RCC 7860 (cell line): Measurements from ENCODE around the gene CCK.
"Not testable (repeated sequence)": the region's sequence is repeated elsewhere in the genome, so short reads cannot be mapped to it uniquely, and the experiment has no call there.

Source experiments
- DNase-seq: peaks from one replicate; pipeline ENCODE4 v3.0.0-alpha.2; 2015; ENCODE audit warnings: low spot score
- FAIRE-seq: peaks from 2 replicates; lab custom pipeline; 2012; peaks lifted over from hg19 to GRCh38; lab: Jason Lieb, UNC

CCK gene, protein sequence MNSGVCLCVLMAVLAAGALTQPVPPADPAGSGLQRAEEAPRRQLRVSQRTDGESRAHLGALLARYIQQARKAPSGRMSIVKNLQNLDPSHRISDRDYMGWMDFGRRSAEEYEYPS

DNA sequence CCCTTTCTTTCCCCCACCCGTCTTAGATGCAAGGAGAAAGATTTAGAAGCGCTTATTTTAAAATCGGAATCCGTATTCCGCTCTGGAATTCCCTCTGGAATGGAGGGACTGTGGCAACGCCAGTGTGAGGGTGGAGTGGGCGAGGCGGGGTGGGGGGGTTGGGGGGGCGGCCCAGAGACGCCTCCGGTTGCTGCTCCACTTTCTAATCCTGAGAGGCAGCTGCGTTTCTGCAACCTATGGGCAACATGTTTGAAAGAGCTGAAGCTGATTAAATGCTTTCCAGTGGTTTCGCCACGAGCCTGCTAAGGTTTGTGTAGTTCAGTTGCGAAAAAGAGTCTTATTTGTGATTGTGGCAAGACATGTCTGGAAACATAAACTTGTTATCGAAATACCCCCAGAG, at the start of gene CCK:
TSS of gene CCK (minus strand) at position 101 of the 400 bp plus-strand sequence. CDS start 2,555 bp downstream, outside the sequence.
- no peak for FAIRE-seq
- DNase-seq, result no peak

DNA sequence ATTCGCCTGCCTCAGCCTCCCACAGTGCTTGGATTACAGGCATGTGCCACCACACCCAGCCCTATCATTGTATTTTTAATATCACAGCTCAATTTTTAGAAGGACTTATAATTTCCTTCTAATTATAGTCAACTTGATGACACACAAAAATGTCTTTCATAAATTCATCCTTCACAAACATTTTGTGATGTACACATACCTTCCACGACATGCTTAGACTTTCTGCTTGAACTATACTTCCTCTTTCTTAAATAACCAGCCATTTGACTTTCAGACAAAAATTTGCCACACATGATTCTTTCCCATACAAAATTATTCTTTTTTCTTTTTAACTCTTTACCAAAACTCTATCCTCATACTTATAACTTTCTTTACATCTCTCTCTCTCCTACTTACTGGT, 48.4 kb upstream of the CCK start:
- DNase-seq (no peak), FAIRE-seq (no peak)

DNA sequence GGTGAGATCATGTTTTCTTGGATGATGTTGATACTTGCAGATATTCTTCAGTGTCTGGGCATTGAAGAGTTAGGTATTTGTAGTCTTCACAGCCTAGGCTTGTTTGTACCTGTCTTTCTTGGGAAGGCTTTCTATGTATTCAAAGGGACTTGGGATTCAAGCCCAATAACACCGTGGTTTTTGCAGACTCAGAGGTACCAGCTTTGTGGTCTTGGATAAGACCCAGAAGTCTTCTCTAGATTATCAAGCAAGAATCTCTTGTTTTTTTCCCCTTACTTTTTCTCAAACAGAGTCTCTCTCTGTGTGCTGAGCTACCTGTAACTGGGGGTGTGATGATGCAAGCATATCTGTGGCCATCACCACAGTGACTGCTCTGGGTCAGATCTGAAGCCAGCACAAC, 42.7 kb upstream of the CCK start:
- FAIRE-seq, result no peak
- DNase-seq, result no peak

DNA sequence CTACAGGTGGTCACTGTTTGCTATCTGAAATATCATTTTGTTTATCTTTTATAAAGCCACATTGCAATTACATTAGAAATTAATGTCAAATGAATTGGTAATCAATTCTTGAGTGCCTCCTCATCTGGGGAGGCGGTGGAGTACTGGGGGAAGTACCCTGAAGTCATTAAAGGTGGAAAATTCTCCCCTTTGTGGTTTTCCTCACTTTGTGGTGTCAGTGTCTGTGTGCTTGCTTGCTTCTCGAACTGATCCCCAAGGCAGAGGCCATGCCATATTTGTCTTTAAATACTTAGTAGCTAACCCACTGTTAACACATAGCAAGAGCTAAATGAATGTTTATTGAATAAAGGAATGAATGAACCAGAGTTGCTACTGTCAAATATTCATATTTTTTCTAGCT, 40.5 kb upstream of the CCK start:
- FAIRE-seq (no peak), DNase-seq (no peak)

DNA sequence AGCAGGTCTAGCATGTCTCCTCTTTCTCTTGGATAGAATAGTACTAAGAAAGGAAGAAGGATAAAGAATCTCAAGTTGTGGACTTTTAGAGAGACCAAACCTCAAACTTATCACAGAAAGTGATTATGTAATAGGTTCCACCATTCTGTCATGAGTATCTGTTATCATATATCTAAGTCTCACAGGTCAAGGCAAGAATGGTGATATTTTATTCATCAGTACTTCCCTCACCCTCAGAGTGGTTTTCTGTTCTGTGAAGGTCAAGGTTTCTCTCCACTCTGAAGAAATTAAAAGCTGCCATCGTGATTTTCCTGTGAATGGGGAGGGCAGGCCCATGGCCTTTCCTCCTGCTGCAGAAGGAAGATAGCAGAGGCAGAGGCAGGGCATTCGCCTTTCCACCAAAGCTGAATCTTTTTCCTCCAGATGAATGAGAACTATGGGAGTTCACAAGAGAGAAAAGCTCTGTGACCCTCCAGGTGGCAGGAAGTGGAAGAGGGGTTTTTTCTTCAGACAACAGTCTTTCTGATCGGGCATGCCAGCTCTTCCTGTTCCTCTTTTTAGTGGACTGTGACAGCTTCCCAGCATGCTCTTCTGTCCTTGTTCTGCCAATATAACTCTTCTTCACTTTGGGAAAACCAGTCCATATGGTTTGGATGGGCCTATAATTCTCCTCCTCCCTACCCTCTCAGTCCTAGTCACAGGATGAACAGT, 37.1 kb upstream of the CCK start:
- FAIRE-seq (no peak), DNase-seq (no peak)

DNA sequence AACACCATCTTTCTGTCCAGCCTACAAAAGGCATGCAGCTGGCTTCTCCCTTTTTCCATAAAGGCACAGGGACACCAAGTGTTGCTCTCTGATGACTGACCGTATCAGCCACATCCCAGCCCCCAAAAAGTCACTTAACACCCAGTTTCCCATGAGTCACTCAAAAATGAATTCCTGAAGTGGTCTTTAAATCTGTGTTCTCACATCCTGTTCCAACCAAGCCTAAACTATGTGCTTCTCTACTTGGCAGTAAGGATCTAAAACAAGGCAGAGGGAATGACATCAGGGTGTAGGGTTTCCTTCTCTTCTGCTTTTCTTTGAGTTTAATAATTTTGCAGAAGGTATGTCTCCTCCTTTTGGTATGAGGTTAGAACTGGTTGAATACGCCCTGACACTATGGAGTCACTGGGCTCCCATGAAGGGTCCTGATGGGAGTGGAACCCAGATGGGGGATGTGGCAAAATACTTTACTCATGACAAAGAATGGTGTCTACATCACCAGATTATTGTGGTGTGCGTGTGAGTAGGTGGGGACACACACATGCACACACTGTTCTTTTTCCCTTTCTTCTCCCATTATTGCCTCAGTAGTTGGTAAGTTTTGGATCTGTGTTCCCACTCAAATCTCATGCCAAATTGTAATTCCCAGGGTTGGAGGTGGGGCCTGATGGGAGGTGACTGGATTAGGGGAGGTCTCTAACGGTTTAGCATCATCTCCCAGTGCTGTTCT, 35.6 kb upstream of the CCK start:
- DNase-seq, result no peak
- no peak for FAIRE-seq

DNA sequence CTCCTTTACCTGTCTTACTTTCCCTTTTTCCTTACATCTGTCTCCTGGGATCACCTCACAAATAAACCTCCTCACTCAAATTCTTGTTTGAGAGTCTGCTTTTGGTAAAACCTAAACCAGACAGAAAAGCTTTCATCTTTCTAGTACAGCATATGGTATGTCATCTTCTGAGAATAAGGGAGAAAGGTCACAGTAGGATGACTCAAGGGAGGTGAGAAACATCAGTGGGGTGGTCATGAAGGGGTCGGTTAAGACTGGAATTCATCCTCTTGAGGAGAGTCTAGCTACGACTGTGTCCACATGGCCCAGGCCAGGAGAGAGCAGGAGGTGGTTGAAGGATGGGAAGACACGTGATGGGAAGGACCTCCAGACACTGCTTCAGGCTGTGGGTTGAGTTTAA, 34.8 kb upstream of the CCK start:
- no peak for FAIRE-seq
- no peak for DNase-seq

DNA sequence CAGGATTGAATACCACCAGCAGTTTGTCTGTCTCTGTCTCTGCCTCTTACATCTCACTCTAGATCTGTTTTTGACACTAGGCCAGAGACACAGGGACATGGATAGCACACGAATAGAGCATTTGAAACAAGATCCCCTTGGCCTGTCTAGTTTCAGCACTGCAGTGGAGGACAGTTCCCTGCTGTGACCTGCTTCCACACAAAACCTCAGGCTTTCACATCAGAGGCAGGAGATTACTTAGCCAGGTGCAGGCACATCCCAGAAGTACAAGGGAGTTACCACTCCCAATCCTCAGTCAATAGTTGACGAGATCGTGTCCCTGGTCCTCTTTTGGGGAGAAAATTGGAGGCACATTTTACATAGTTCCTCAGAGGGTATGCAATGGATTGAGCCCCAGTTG, 34.0 kb upstream of the CCK start:
- FAIRE-seq (no peak), DNase-seq (no peak)

DNA sequence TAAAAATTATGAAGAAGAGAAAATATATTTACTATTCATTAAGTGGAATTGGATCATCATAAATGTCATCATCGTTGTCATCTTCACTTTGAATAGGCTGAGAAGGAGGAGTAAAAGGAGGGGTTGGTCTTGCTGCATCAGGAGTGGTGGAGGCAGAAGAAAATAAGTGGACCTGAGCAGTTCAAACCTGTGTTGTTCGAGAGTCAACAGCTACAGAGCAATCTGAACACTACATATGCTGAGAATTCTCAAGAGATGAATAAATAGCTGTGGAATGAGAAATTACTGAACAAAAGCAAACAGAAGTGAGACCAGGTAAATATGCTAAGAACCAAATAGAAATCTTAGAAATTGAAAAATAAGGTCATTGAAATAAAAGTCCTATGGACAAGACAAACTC, 32.3 kb upstream of the CCK start:
- FAIRE-seq (no peak), DNase-seq (no peak)

DNA sequence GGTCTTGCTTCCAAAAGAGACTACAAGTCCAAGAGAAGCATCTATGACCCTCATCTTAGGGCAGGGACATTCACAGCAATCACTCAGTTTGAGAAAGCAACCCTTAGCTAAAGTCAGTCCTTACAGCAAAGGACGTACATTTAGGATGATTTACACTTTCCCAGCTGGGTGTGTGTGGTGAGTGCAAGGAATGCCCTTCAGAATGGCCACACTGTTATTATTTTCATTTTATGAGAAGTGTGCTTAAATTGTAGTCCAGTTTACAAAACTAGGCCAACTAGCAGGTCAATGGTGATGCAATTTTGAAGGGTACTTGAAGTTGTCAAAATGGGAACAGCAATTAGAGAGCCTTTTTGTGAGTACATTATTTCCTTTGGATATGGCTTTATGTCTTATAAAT, 26.0 kb upstream of the CCK start:
- FAIRE-seq, result no peak
- no peak for DNase-seq

DNA sequence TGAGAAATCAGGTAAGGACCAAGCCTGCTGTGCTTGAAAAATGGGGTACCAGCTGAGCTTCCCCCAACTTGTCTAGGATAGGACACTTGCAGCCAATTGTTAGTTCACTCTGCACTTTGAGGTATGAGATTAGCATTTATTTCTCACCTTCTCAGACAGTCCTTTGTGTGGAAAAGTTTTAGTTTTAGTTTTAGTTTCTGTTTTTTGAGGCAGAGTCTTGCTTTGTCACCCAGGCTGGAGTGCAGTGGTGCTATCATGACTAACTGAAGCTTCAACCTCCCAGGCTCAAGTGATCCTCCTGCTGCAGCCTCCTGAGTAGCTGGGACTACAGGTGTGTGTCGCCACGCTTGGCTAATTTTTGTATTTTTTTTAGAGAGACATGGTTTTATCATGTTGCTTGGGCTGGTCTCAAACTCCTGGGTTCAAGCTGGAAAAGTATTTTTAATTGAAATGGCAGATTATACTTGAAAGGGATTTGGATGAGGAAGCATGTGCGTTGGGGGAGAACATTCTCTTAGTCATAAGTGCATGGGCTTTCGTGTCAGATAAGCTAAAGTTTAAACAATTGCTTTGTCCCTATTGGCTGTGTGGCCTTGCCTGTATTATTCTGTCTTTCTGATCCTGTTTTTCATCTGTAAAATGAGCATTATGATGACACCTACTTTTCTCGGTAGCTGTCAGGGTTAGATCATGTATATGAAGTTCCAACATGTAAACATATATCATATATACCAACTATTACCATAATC, 25.2 kb upstream of the CCK start:
- DNase-seq, result no peak
- FAIRE-seq, result no peak

DNA sequence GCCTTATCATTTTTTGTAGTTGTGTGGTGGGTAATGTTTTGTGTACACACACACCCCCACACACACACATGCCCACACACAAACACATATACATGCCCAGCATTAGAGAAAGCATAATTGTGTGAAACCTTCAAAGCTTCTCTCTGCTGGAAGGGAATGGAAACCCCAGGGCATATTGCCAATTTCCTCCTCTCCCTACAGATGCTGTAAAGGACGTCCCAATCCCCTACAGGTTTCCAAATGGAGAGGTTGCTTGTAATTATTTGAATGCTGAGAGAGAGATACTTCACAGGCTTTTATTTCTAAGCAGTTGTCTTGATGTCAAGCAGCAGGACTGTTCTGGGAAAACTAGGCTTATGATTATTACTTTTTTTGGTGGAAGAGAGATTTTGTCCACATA, 23.0 kb upstream of the CCK start:
- FAIRE-seq (no peak), DNase-seq (no peak)

DNA sequence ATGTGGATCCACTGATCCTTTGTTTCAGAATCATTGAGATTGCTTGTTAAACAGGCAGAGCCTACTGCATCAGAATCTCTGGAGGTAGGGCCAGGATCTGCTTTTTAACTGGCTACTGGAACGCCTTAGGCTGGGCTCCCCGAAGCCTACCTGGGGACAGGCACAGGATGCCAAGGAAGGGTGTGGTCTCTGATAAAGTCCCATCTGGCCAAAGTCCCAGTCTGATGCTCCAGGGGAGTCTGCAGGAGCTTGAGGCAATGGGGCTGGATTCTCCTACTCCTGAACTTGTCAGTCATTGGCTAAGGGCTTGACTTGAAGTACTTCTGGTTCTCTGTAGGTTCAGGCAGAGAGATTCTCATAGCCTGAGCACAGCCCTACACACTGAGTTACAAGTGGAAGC, 22.4 kb upstream of the CCK start:
- no peak for FAIRE-seq
- no peak for DNase-seq

DNA sequence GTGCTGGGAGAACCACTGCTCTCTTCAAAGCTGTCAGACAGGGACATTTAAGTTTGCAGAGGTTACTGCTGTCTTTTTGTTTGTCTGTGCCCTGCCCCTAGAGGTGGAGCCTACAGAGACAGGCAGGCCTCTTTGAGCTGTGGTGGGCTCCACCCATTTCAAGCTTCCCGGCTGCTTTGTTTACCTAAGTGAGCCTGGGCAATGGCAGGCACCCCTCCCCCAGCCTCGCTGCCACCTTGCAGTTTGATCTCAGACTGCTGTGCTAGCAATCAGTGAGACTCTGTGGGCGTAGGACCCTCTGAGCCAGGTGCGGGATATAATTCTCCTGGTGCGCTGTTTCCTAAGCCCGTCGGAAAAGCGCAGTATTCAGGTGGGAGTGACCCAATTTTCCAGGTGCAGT, 21.4 kb upstream of the CCK start:
- not testable (repeated sequence) for DNase-seq, FAIRE-seq

DNA sequence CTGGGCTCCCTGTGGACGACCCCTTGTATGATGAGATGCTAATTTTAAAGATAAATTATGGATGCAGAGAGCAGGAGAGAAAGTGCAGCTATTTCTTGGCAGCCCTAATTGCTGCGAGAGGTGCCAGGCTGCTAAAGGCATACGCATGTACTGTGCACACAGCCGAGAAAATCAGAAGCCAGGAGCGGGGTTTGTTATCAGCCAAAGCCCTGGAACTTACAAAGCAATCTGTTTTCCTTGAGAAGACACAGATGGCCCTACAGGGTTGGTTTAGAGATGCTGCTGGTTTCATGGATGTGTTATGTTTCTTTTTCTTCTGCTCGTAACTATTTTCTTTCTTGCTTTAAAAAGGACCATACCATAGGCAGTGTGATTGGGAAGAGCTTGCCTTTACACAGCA, 11.7 kb upstream of the CCK start:
- FAIRE-seq (no peak), DNase-seq (no peak)

DNA sequence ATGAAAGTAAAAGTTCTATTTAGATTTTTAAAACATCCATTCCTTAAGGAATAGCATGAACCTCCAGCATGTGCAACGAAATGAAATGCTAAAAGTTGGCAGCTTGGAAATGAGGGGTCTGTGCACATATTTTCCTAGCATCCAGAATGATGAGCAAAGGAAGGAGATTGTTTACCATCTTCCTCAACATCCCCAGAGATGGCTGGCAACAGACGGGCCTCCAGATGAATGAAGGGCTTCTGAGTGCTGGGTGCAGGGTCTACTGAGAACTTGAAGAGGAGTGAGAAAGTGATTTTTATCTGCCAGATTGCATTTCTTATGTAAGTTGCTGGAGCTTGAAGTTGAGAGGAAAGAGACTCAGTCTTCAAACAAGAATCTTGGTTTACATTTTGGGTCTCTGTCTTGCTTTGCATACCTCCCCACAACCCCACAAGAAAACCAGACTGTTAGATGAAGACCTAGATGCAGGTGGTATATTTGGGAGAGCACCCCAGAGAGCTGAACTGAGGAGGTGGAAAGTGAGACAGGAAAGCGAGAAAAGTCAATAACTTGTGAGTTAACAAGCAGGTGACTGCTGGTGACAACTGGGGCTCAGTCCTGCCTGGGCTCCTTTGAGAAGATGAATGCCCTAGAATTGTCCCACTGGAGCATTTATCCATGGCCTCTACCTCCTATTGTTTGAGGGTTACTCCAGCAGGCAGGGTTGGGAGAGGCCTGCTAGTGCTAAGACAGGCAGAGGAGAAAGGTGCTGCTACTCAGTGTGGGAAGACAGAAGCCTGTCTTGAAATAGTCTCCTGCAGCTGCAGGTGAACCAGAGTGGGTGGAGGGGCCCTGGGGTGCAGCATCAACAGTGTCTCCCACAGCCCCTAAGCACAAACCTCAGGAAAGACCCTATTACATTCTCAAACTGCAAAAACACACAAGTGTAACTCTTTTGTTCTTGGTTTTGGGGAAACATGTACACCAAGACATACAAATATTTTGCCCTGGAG, 10.5 kb upstream of the CCK start:
- DNase-seq (no peak), FAIRE-seq (no peak)

DNA sequence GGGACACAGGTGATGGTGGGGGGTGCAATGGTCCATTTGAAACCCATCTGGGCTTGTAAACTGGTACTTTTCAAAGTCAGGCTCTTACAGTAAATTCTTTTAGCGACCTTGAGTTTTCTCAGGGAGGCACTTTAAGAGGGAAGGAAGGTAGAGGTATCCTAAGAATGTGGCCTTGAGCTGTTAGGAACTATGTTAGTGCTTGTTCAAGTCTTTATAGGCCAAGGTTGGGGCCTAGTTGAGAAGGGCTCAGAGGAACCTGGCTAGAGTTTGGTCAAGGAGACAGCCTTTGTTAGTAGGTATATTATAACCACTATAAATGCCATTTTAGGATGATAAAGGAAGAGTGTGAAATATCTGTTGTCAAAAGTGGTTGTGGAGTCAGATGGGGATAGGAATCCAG, 9.2 kb upstream of the CCK start:
- FAIRE-seq, result no peak

DNA sequence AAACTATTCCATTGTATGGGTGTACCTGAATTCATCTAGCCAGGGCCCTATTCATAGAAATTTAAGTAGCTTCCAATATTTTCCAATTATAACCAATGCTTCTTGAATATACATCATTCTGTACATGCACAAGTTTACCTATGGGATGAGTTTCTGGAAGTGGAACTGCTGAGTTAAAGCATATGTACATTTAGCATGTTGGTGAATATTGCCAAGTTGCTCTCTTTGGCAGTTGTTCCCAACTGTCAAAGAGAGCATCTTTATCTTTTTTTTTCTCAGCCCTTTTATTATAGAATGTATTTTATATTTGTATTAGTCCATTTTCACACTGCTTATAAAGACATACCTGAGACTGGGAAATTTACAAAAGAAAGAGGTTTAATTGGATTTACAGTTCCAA, 8.3 kb upstream of the CCK start:
- FAIRE-seq, result no peak
- no peak for DNase-seq

More for the DNA sequence above, 9.2 kb upstream of the CCK start:
- DNase-seq, result no peak

DNA sequence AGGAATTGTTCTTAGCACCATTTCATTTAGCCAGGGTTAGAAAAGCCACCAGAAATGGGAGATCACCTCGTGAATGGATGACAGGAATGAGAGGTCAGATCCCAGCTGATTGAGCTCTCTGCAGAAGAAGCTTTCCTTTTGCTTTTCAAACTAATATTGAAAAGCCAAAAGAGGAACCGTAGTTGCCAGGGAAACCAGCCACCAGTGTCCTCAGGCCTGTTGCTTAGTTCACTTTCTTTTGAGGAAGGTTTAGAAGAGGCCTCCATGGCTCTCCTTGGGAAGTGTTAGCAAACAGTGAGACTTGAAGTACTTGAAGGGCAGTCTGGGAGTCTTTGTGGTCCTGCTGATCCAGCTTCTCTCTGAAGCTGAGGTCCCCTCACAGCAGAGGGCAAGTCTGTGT, 7.4 kb upstream of the CCK start:
- no peak for DNase-seq
- FAIRE-seq, result no peak

DNA sequence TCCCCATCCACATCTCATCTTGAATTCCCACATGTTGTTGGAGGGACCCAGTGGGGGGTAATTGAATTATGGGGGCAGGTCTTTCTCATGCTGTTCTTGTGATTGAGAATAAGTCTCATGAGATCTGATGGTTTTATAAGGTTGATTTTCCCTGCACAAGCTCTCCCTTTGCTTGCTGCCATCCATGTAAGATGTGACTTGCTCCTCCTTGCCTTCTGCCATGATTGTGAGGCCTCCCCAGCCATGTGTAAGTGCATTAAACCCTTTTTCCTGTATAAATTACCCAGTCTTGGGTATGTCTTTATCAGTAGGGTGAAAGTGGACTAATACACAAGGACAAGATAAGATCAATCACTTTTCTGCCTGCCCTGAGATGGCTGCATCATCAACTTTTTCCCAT, 5.8 kb upstream of the CCK start:
- FAIRE-seq (no peak), DNase-seq (no peak)

DNA sequence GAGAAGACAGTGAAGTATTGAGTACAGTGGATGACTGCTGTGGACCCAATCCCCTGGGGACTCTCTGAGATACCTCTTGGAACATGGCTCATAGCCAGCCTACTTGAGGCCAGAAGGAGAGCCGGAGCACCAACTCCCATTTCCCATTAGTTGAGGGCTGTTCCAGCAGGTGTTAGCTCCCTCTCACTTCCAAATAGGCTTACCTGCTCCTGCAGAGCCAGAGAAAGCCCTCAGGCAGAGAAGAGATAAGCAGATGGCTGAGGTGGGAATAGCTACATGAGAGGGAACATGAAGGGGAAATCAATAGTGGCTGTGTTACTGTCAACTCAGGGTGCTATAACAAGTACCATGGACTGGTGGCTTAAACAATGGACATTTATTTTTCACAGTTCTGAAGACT, 4.6 kb upstream of the CCK start:
- FAIRE-seq, result no peak

More for the DNA sequence above, 4.6 kb upstream of the CCK start:
- no peak for DNase-seq
